Measurements from ENCODE around the gene PCBD2. TPM values are rescaled to one million over a fixed set of nuclear protein-coding genes. Genes with fewer than 3 reads are reported as not detected.
"Not testable (repeated sequence)": the region's sequence is repeated elsewhere in the genome, so short reads cannot be mapped to it uniquely, and the experiment has no call there.

PCBD2 gene
- polyA plus RNA-seq (2013, experiment 1 of 2; ENCODE audit: insufficient read length), result 5.0 TPM
- polyA plus RNA-seq (2013, experiment 2 of 2; ENCODE audit: insufficient read length), result 2.1 TPM

GRCh38 chr5:134904610-134905245, at the start of gene PCBD2:
Gene PCBD2 (plus strand): TSS chr5:134905131. CDS start chr5:134905140, 9 bp downstream.
- peak; percentile 90 for DNase-seq

GRCh38 chr5:134856465-134856864, 48.5 kb upstream of the PCBD2 start:
- DNase-seq, result not testable (repeated sequence)

GRCh38 chr5:134857401-134857800, 47.5 kb upstream of the PCBD2 start:
- no peak for DNase-seq

GRCh38 chr5:134864707-134865106, 40.2 kb upstream of the PCBD2 start:
- no peak for DNase-seq

- DNase-seq, result no peak
Measured at GRCh38 chr5:134873494-134873893, 31.4 kb upstream of the PCBD2 start.

- DNase-seq, result peak; percentile 83
Measured at GRCh38 chr5:134873987-134874830, 30.7 kb upstream of the PCBD2 start, which contains the start of gene TXNDC15. Gene TXNDC15 (plus strand): TSS chr5:134874371. CDS start chr5:134874428, 57 bp downstream.

GRCh38 chr5:134874831-134875655, 29.9 kb upstream of the PCBD2 start:
- peak; percentile 85 for DNase-seq

- no peak for DNase-seq
Measured at GRCh38 chr5:134877159-134877558, 27.8 kb upstream of the PCBD2 start.

GRCh38 chr5:134878403-134878802, 26.5 kb upstream of the PCBD2 start:
- DNase-seq, result no peak

GRCh38 chr5:134879456-134879855, 25.5 kb upstream of the PCBD2 start:
- DNase-seq, result no peak

- DNase-seq, result not testable (repeated sequence)
Measured at GRCh38 chr5:134880937-134881336, 24.0 kb upstream of the PCBD2 start.

GRCh38 chr5:134881711-134882110, 23.2 kb upstream of the PCBD2 start:
- DNase-seq, result not testable (repeated sequence)

- no peak for DNase-seq
Measured at GRCh38 chr5:134887593-134888159, 17.3 kb upstream of the PCBD2 start.

- DNase-seq, result no peak
Measured at GRCh38 chr5:134889335-134889734, 15.6 kb upstream of the PCBD2 start.

GRCh38 chr5:134891473-134891872, 13.5 kb upstream of the PCBD2 start:
- DNase-seq, result no peak

- DNase-seq, result no peak
Measured at GRCh38 chr5:134892282-134892681, 12.6 kb upstream of the PCBD2 start.

- DNase-seq, result no peak
Measured at GRCh38 chr5:134892926-134893325, 12.0 kb upstream of the PCBD2 start.

- DNase-seq, result no peak
Measured at GRCh38 chr5:134893748-134894505, 11.0 kb upstream of the PCBD2 start.

GRCh38 chr5:134902071-134902801, 2.7 kb upstream of the PCBD2 start:
- peak; percentile 11 for DNase-seq

GRCh38 chr5:134905246-134905996, 490 bp downstream of the PCBD2 start:
- DNase-seq, result peak; percentile 71

All from fibroblast of skin of back (primary cell).